ENCODE results near the gene MUC4.

GRCh38 chr3:195714380-195715011 lies 97.2 kb downstream of the MUC4 start:
- TF ChIP-seq CTCF (IDR thresholded peaks at IDR 0.05; ENCODE audit: low read depth, low read length, missing input control) (no peak), EGR1 (IDR thresholded peaks at IDR 0.05; ENCODE audit: low read depth in 2 of 2) (no peak), RAD21 (IDR thresholded peaks at IDR 0.05) (no peak)

Measured in liver (tissue), 3 donors.